HUES48 (cell line): ENCODE measurements around the gene CMTM8.

Experiments used
- H3K27ac ChIP-seq: one replicate; pipeline ENCODE4 v1.7.0; 2013; ENCODE audit warnings: low read depth, low read length, inconsistent platforms
- H3K27me3 ChIP-seq: 2 replicates; pipeline ENCODE4 v1.6.1; 2013; ENCODE audit warnings: mild to moderate bottlenecking, low read length; ENCODE audit not compliant: control insufficient read depth, insufficient read depth
- H3K36me3 ChIP-seq: 2 replicates; pipeline ENCODE4 v1.6.1; 2013; ENCODE audit warnings: low read length; ENCODE audit not compliant: control insufficient read depth, insufficient read depth
- H3K4me1 ChIP-seq: 2 replicates; pipeline ENCODE4 v1.6.1; 2013; ENCODE audit warnings: mild to moderate bottlenecking, low read length; ENCODE audit not compliant: control insufficient read depth, insufficient read depth
- H3K4me3 ChIP-seq: 2 replicates; pipeline ENCODE4 v1.5.1; 2013; ENCODE audit warnings: mild to moderate bottlenecking, low read depth, low read length
- H3K9ac ChIP-seq: 2 replicates; pipeline ENCODE4 v1.6.1; 2013; ENCODE audit warnings: mild to moderate bottlenecking, low read depth, low read length, moderate library complexity
- H3K9me3 ChIP-seq: 2 replicates; pipeline ENCODE4 v1.6.1; 2013; ENCODE audit warnings: low read length; ENCODE audit not compliant: control insufficient read depth, insufficient read depth

The CMTM8 gene

DNA sequence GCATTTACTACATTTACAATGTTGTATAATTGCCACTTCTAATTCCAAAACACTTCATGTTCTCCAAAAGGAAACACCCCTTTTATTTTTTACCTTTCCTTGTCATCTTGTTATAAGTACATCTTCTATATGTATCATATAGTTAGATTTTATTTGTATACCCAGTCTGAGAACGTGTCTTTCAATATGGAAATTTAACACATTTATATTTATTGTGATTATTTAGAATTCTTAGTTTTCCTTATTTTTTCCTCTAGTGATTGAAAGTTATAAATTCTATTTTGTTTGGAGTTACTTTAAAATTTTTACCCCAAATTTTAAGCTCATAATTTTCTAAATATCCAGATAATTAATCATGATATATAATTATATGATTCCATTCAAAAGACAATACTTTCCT is 15.8 kb downstream of the CMTM8 start:
- H3K27ac ChIP-seq = no peak overlapping the region
- H3K36me3 ChIP-seq = no peaks in the 10 kb centered on the region
- no peaks in the 10 kb centered on the region for H3K27me3 ChIP-seq
- H3K4me1 ChIP-seq = no peaks in the 10 kb centered on the region
- no peak overlapping the region for H3K9ac ChIP-seq
- no peak overlapping the region for H3K4me3 ChIP-seq
- no peaks in the 10 kb centered on the region for H3K9me3 ChIP-seq

DNA sequence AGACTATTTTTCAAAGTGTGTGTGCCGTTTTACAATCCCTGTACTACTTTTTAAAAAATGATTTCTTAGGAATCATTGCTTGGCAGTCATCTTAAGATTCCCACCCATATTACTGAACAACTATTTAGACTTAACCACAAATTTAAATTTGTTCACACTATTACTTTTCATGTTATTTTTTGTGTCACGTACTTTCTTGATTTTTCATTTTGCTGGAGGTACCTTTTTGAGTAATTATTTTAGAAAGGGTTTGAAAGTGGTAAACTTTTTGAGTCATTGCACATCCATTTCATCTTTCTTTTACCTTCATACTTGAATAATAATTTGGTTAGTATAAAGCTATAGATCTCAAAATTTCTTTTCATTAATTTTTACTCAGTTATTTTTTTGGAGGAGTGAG is 16.9 kb downstream of the CMTM8 start:
- no peaks in the 10 kb centered on the region for H3K36me3 ChIP-seq
- H3K27me3 ChIP-seq = no peaks in the 10 kb centered on the region
- H3K9me3 ChIP-seq = no peaks in the 10 kb centered on the region
- no peak overlapping the region for H3K27ac ChIP-seq
- no peak overlapping the region for H3K4me3 ChIP-seq
- H3K9ac ChIP-seq = no peak overlapping the region
- no peaks in the 10 kb centered on the region for H3K4me1 ChIP-seq

DNA sequence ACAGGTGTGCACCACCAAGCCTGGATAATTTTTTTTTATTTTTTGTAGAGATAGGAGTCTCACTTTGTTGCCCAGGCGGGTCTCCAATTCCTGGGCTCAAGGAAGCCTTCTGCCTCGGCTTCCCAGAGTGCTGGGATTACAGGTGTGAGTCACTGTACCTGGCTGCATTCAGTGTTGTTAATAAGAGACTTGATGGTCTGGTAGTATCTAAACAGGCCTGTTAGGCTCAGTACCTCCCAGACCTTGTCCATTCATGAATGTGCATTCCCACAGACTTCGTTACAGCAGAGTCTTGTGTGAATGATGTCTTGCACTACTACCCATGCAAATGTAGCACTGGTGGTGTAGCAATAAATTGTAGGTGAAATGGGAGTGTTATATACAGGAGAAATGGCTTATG is 17.7 kb downstream of the CMTM8 start:
- Histone ChIP-seq H3K4me3 (no peak overlapping the region), H3K27me3 (no peaks in the 10 kb centered on the region), H3K27ac (no peak overlapping the region), H3K36me3 (no peaks in the 10 kb centered on the region), H3K9me3 (no peaks in the 10 kb centered on the region), H3K4me1 (no peaks in the 10 kb centered on the region), H3K9ac (no peak overlapping the region)

DNA sequence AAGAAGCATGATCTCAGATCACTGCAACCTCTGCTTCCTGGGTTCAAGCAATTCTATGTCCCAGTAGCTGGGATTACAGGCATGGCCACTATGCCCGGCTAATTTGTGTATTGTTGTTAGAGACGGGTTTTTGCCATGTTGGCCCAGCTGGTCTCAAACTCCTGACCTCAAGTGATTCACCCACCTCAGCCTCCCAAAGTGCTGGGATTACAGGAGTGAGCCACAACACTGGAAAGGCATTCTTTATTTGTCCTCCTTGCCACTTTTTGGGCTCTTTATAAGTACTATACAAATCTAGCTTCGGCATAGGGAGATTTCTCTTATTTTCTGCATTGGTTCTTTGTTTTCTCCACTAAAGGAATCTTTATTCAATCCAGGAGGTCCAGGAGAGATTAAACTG is 18.6 kb downstream of the CMTM8 start:
- Histone ChIP-seq H3K27ac (no peak overlapping the region), H3K4me1 (no peaks in the 10 kb centered on the region), H3K4me3 (no peak overlapping the region), H3K36me3 (no peaks in the 10 kb centered on the region), H3K9ac (no peak overlapping the region), H3K27me3 (no peaks in the 10 kb centered on the region), H3K9me3 (no peaks in the 10 kb centered on the region)

DNA sequence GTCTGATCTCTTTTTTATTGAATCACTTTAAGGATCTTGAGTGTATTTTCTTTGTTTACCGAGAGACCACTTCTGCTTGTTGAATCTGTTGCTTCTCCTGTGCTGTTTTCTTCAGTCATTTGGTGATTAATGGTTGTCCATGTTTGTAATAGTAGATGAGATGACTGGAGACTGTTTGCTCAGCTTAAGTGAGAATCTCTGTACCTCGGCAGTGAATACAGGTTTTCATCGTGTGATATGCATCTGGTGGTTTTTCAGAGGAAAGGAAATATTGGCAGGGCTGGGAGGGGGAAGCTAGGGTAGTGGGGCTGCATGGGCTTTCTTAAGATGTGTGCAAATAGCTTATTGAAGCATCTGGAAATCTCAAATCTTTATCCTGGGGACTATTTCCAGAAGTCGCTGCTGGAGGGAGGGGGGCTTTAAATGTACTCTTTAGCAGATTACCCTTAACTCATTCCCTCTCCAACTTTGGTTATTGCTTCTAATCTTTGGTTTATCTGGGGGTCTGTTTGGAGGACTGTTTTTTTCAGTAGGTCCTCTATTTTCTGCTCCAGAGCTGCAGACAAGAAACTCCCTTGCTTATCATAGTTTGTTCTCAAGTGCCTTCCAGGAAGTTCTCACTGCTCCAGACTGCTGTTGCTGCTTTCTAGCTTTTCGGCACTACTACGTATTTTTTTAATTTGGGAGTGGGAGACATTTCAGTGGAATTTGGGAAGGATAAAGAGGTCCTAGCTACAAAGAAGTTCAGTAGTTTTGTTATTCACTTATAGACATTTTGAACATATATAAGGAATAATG is 19.4 kb downstream of the CMTM8 start:
- no peak overlapping the region for H3K27ac ChIP-seq
- H3K9me3 ChIP-seq = no peaks in the 10 kb centered on the region

DNA sequence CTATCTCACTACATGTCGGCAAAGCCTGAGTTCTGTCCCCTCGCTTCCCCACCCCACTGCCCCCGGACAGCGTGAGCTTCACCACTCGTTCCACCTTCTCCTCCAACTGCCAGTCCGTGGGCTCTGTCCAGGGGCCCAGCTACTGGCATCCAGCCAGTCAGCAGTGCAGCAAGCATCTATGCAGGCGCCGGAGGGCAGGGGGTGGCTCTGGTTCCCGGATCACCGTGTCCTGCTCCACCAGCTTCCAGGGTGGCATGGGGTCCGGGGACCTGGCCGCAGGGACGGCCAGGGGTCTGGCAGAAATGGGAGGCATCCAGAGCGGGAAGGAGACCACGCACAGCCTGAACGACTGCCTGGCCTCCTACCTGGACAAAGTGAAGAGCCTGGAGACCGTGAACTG is 20.4 kb downstream of the CMTM8 start:
- H3K9me3 ChIP-seq = no peaks in the 10 kb centered on the region
- H3K9ac ChIP-seq = no peak overlapping the region
- H3K27me3 ChIP-seq = no peaks in the 10 kb centered on the region
- H3K4me3 ChIP-seq = no peak overlapping the region
- no peaks in the 10 kb centered on the region for H3K4me1 ChIP-seq
- no peak overlapping the region for H3K27ac ChIP-seq
- H3K36me3 ChIP-seq = 0 out of 2 replicates have a peak, but pooled peaks cover 3% of the 10 kb centered on the region

More for the DNA sequence above, 19.4 kb downstream of the CMTM8 start:
- Histone ChIP-seq H3K9ac (no peak overlapping the region), H3K27me3 (no peaks in the 10 kb centered on the region), H3K4me1 (no peaks in the 10 kb centered on the region), H3K4me3 (no peak overlapping the region), H3K36me3 (0 out of 2 replicates have a peak, but pooled peaks cover 3% of the 10 kb centered on the region)

DNA sequence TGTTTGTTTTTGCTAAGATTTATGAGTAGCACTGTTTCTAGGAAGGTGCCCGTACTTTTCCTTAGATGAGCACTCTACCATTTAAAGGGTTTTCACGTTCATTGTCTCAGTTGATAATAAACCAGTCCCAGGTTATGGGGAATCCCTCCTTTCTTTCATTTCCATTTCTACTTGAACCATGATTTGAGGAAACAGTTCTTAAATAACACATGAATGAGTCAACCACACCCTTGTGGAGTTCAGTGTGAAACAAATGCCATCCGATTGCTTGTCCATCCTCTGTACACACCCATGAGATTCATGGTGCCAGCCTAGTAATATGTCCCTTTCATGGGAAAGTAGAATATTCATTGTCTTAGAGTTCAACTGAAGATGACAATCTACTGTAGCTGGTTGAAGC is 23.1 kb downstream of the CMTM8 start:
- H3K9me3 ChIP-seq = no peaks in the 10 kb centered on the region
- no peak overlapping the region for H3K27ac ChIP-seq
- H3K36me3 ChIP-seq = 0 out of 2 replicates have a peak, but pooled peaks cover 3% of the 10 kb centered on the region
- no peaks in the 10 kb centered on the region for H3K27me3 ChIP-seq
- no peaks in the 10 kb centered on the region for H3K4me1 ChIP-seq
- H3K4me3 ChIP-seq = no peak overlapping the region
- no peak overlapping the region for H3K9ac ChIP-seq

DNA sequence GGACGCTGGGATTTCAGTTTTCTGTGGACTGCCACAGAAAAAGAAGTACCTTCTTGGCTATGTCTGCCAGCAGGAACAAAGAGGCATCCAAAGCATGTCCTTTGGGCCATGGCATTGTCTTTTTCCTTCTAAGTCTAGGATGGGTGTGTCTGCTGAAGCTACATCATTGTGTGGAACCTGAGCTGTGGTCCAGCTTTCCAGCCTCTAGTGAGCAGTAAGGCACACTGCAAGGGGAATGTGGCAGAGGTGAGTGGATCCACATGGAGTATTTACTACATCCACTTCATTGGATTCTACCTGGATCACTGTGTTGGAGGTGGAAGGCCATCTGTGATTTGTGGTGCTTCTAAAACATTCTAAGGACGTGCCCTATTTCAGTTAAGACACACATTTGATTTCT is 23.7 kb downstream of the CMTM8 start:
- no peak overlapping the region for H3K9ac ChIP-seq
- H3K36me3 ChIP-seq = 0 out of 2 replicates have a peak, but pooled peaks cover 3% of the 10 kb centered on the region
- H3K4me3 ChIP-seq = no peak overlapping the region
- no peak overlapping the region for H3K27ac ChIP-seq
- H3K4me1 ChIP-seq = no peaks in the 10 kb centered on the region
- no peaks in the 10 kb centered on the region for H3K9me3 ChIP-seq
- H3K27me3 ChIP-seq = no peaks in the 10 kb centered on the region

DNA sequence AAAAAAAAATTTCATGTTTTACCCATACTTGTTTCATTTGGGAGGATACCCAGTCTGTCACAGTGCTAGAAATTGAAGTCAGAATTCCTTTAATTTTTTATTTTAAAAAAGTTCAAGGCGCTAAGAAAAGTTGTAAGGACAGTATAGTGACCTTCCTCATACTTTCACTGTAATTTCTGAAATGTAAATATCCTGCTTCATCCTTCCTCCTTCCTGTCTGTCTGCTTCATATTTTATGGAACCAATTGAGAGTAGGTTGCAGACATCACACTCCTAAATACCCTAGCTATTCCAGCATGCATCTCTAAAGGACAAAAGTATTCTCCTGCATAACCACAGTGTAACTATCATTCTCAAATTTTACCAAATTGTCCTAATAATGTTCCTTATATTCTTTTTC is 35.8 kb downstream of the CMTM8 start:
- no peak overlapping the region for H3K4me3 ChIP-seq
- no peaks in the 10 kb centered on the region for H3K4me1 ChIP-seq
- H3K36me3 ChIP-seq = no peaks in the 10 kb centered on the region
- no peaks in the 10 kb centered on the region for H3K27me3 ChIP-seq
- H3K9ac ChIP-seq = no peak overlapping the region
- no peaks in the 10 kb centered on the region for H3K9me3 ChIP-seq
- no peak overlapping the region for H3K27ac ChIP-seq

DNA sequence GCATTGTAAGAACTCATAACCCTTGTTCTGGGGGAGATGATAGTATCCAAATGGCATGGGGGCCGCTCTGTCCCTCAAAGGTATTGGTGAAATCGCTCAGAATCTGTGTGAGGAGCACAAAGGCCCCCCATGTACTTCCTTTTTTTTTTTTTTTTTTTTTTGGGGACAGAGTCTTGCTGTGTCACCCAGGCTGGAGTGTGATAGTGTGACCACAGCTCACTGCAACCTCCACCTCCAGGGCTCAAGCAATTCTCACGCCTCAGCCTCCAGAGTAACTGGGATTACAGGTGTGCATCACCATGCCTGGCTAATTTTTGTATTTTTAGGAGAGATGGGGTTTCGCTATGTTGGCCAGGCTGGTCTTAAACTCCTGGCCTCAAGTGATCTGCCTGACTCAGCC is 37.0 kb downstream of the CMTM8 start:
- H3K27ac ChIP-seq = no peak overlapping the region
- H3K36me3 ChIP-seq = no peaks in the 10 kb centered on the region
- no peak overlapping the region for H3K9ac ChIP-seq
- no peaks in the 10 kb centered on the region for H3K9me3 ChIP-seq
- no peaks in the 10 kb centered on the region for H3K27me3 ChIP-seq
- H3K4me3 ChIP-seq = no peak overlapping the region
- no peaks in the 10 kb centered on the region for H3K4me1 ChIP-seq

DNA sequence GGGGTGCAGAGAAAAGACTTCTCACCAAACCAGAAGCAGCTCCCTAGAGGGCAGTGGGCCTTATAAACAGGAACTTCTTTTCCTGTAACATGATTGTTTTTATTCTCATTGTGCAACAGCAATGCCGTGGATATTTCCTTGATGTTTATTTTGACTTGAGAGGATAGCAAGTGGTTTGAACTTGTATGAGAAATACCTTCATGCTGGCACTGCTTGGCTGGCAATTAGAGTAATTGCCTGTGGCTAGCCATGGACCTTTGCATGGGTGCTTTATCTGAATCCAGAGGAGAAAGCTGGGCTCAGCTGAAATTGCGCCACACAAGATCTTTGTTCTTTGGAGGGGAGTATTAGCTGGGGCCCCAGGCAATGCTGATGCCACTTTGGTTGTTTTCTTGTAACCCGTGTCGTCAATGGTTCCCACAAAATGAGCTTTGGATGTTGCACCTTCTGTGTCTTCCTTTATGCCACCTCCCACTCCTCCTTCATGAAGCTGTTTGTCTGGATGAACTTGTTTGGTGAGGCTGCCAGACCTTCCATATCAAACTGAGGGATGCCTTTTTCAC is 37.9 kb downstream of the CMTM8 start:
- Histone ChIP-seq H3K4me1 (no peaks in the 10 kb centered on the region), H3K36me3 (no peaks in the 10 kb centered on the region), H3K27me3 (no peaks in the 10 kb centered on the region), H3K4me3 (no peak overlapping the region), H3K9ac (no peak overlapping the region), H3K27ac (no peak overlapping the region), H3K9me3 (no peaks in the 10 kb centered on the region)
